ENCODE measurements around the gene SLC5A12. TPM values are rescaled to one million over a fixed set of nuclear protein-coding genes. Genes with fewer than 3 reads are reported as not detected.

SLC5A12 gene
- total RNA-seq, 1 experiment from 2014 or later = 0.82 TPM

- no peaks in the 10 kb centered on the region for H3K27me3 Mint-ChIP-seq (ENCODE audit: insufficient read depth, unreplicated experiment)
- H3K36me3 Mint-ChIP-seq (ENCODE audit: insufficient read depth, unreplicated experiment) = no peaks in the 10 kb centered on the region
- H3K4me1 Mint-ChIP-seq (ENCODE audit: low read depth, unreplicated experiment) = no peaks in the 10 kb centered on the region
- ChIA-PET CTCF (no interaction called here), POLR2A (no interaction called here)
- Histone ChIP-seq H3K27me3 (replicated peaks; ENCODE audit: control insufficient read depth, insufficient read depth, low read length) (no peaks in the 10 kb centered on the region), H3K4me3 (ENCODE audit: low read depth, low read length) (no peak overlapping the region), H3K36me3 (ENCODE audit: control insufficient read depth, insufficient read depth, low read length) (no peaks in the 10 kb centered on the region), H3K4me1 (no peaks in the 10 kb centered on the region), H3K9me3 (no peaks in the 10 kb centered on the region)
- no peak overlapping the region for H3K27ac Mint-ChIP-seq (ENCODE audit: unreplicated experiment)
- intact Hi-C loops (cut with micrococcal nuclease; ENCODE audit: unreplicated experiment) = no loop called here
- TF ChIP-seq CTCF (IDR thresholded peaks at IDR 0.05; ENCODE audit: insufficient read depth in 1 of 2, low read depth in 1 of 2, low read length in 1 of 2, severe bottlenecking in 1 of 2, unreplicated experiment in 1 of 2) = no peak
- no peaks in the 10 kb centered on the region for H3K9me3 Mint-ChIP-seq (ENCODE audit: unreplicated experiment)
- no peak overlapping the region for H3K4me3 Mint-ChIP-seq (ENCODE audit: unreplicated experiment)
- no peak for DNase-seq
- BruUV-seq (replicated peaks) = no TSS peak
Measured at GRCh38 chr11:26765323-26765722, 43.5 kb upstream of the SLC5A12 start.

GRCh38 chr11:26764825-26765224 lies 43.0 kb upstream of the SLC5A12 start:
- Mint-ChIP-seq H3K4me1 (ENCODE audit: low read depth, unreplicated experiment) (no peaks in the 10 kb centered on the region), H3K27ac (ENCODE audit: unreplicated experiment) (no peak overlapping the region), H3K4me3 (ENCODE audit: unreplicated experiment) (no peak overlapping the region), H3K9me3 (ENCODE audit: unreplicated experiment) (no peaks in the 10 kb centered on the region), H3K36me3 (ENCODE audit: insufficient read depth, unreplicated experiment) (no peaks in the 10 kb centered on the region), H3K27me3 (ENCODE audit: insufficient read depth, unreplicated experiment) (no peaks in the 10 kb centered on the region)
- no peak for DNase-seq
- TF ChIP-seq CTCF (IDR thresholded peaks at IDR 0.05; ENCODE audit: insufficient read depth in 1 of 2, low read depth in 1 of 2, low read length in 1 of 2, severe bottlenecking in 1 of 2, unreplicated experiment in 1 of 2) = no peak
- no peaks in the 10 kb centered on the region for H3K36me3 ChIP-seq (ENCODE audit: control insufficient read depth, insufficient read depth, low read length)
- H3K4me1 ChIP-seq = no peaks in the 10 kb centered on the region
- ChIA-PET CTCF (no interaction called here), POLR2A (no interaction called here)
- H3K9me3 ChIP-seq = no peaks in the 10 kb centered on the region
- no TSS peak for BruUV-seq (replicated peaks)
- H3K27me3 ChIP-seq (replicated peaks; ENCODE audit: control insufficient read depth, insufficient read depth, low read length) = no peaks in the 10 kb centered on the region
- intact Hi-C loops (cut with micrococcal nuclease; ENCODE audit: unreplicated experiment) = no loop called here
- no peak overlapping the region for H3K4me3 ChIP-seq (ENCODE audit: low read depth, low read length)

- no peak for TF ChIP-seq CTCF (IDR thresholded peaks at IDR 0.05; ENCODE audit: insufficient read depth in 1 of 2, low read depth in 1 of 2, low read length in 1 of 2, severe bottlenecking in 1 of 2, unreplicated experiment in 1 of 2)
- Histone ChIP-seq H3K4me1 (no peaks in the 10 kb centered on the region), H3K4me3 (ENCODE audit: low read depth, low read length) (no peak overlapping the region), H3K9me3 (no peaks in the 10 kb centered on the region), H3K36me3 (ENCODE audit: control insufficient read depth, insufficient read depth, low read length) (no peaks in the 10 kb centered on the region), H3K27me3 (replicated peaks; ENCODE audit: control insufficient read depth, insufficient read depth, low read length) (no peaks in the 10 kb centered on the region)
- Mint-ChIP-seq H3K27ac (ENCODE audit: unreplicated experiment) (no peak overlapping the region), H3K9me3 (ENCODE audit: unreplicated experiment) (no peaks in the 10 kb centered on the region), H3K36me3 (ENCODE audit: insufficient read depth, unreplicated experiment) (no peaks in the 10 kb centered on the region), H3K4me3 (ENCODE audit: unreplicated experiment) (no peak overlapping the region), H3K27me3 (ENCODE audit: insufficient read depth, unreplicated experiment) (no peaks in the 10 kb centered on the region), H3K4me1 (ENCODE audit: low read depth, unreplicated experiment) (no peaks in the 10 kb centered on the region)
- ChIA-PET CTCF (no interaction called here), POLR2A (no interaction called here)
- no peak for DNase-seq
- BruUV-seq (replicated peaks) = no TSS peak
- intact Hi-C loops (cut with micrococcal nuclease; ENCODE audit: unreplicated experiment) = no loop called here
Measured at GRCh38 chr11:26764315-26764714, 42.5 kb upstream of the SLC5A12 start.
